GM12878 (cell line): ENCODE results near the gene DPP6. TPM values are rescaled to one million over a fixed set of nuclear protein-coding genes. Genes with fewer than 3 reads are reported as not detected.

Experiments used
- ATAC-seq: fragments of 200-7000 bp; cut with Tn5 transposase; 3 replicates; pipeline ENCODE4 v1.9.1; 2020; ENCODE audit warnings: mild to moderate bottlenecking, moderate library complexity
- BruUV-seq: library from RNA; stranded (reverse); fragments of 400-500 nt; replicated peaks from 2 replicates; lab custom pipeline; 2021; lab: Mats Ljungman, UMichigan
- CTCF ChIA-PET: fragments of 300-600 bp; sonication (Branson Sonifier 250); formaldehyde crosslinking; extraction: SDS; loops from one replicate; lab custom pipeline; 2021; ENCODE audit warnings: inconsistent platforms; lab: Yijun Ruan, JAX
- POLR2A ChIA-PET: fragments of 350-600 bp; formaldehyde crosslinking; extraction: SDS; loops from one replicate; lab custom pipeline; 2021; ENCODE audit warnings: inconsistent platforms; lab: Charles Lee
- RAD21 ChIA-PET: fragments of 300-600 bp; sonication (Branson Sonifier 250); formaldehyde crosslinking; loops from one replicate; lab custom pipeline; 2023; ENCODE audit warnings: antibody characterized with exemption; ENCODE audit not compliant: unreplicated experiment; lab: Charles Lee
- SMC1A ChIA-PET: fragments of 300-600 bp; sonication (Branson Sonifier 250); formaldehyde crosslinking; loops from one replicate; lab custom pipeline; 2023; ENCODE audit not compliant: unreplicated experiment, uncharacterized antibody; lab: Charles Lee
- DNase-seq: peaks from one replicate; pipeline ENCODE4 v3.0.0-alpha.2; 2011; ENCODE audit warnings: low read depth, low spot score
- FAIRE-seq: peaks from 3 replicates; lab custom pipeline; 2011; peaks lifted over from hg19 to GRCh38; lab: Jason Lieb, UNC
- H2AFZ ChIP-seq: 2 replicates; pipeline ENCODE4 v1.6.0; 2011; ENCODE audit warnings: low read depth, low read length, control low read depth; ENCODE audit not compliant: control insufficient read depth
- H3K27ac ChIP-seq: 2 replicates; pipeline ENCODE4 v1.5.1; 2011; ENCODE audit warnings: control low read depth; ENCODE audit not compliant: control insufficient read depth, insufficient read depth
- H3K27me3 ChIP-seq, 2 experiments: replicated peaks in 1 of 2; 2 replicates each; pipeline versions ENCODE4 v1.6.0 to v1.6.1; 2011; ENCODE audit warnings: low read length in 1 of 2; ENCODE audit not compliant: control insufficient read depth in 2 of 2, insufficient read depth in 2 of 2
- H3K36me3 ChIP-seq, 2 experiments: 2 replicates each; pipeline ENCODE4 v1.5.1; 2011; ENCODE audit warnings: low read length in 1 of 2; ENCODE audit not compliant: control insufficient read depth in 2 of 2, insufficient read depth in 2 of 2
- H3K4me1 ChIP-seq: 2 replicates; pipeline ENCODE4 v1.6.1; 2011; ENCODE audit warnings: mild to moderate bottlenecking, low read length, moderate library complexity, mixed read lengths; ENCODE audit not compliant: control insufficient read depth, insufficient read depth
- H3K4me2 ChIP-seq: 2 replicates; pipeline ENCODE4 v1.6.0; 2011; ENCODE audit warnings: control low read depth; ENCODE audit not compliant: control insufficient read depth, insufficient read depth
- H3K4me3 ChIP-seq: fragments of 200-600 bp; sonication (generic); 2 replicates; pipeline ENCODE4 v1.5.1; 2016
- H3K79me2 ChIP-seq: 2 replicates; pipeline ENCODE4 v1.6.0; 2011; ENCODE audit warnings: low read length; ENCODE audit not compliant: control insufficient read depth, insufficient read depth
- H3K9ac ChIP-seq: 2 replicates; pipeline ENCODE4 v1.8.0; 2011; ENCODE audit warnings: low read length, control low read depth, mixed read lengths; ENCODE audit not compliant: control insufficient read depth, insufficient read depth
- H3K9me3 ChIP-seq: replicated peaks from 3 replicates; pipeline ENCODE4 v1.5.1; 2011; ENCODE audit warnings: mild to moderate bottlenecking, low read length; ENCODE audit not compliant: control insufficient read depth, insufficient read depth
- H4K20me1 ChIP-seq: 2 replicates; pipeline ENCODE4 v1.6.0; 2011; ENCODE audit not compliant: control insufficient read depth, insufficient read depth
- BACH1 ChIP-seq: fragments of 450-650 bp; IDR thresholded peaks from 2 replicates; pipeline ENCODE4 v1.6.1; 2017; ENCODE audit warnings: mild to moderate bottlenecking, borderline replicate concordance
- CEBPB ChIP-seq, 2 experiments: fragments of 150-350 bp in 1 of 2; IDR thresholded peaks; 2 replicates each; pipeline ENCODE4 v1.6.1; 2012 to 2014; ENCODE audit warnings: low read depth in 2 of 2, low read length in 2 of 2, borderline replicate concordance in 1 of 2, inconsistent platforms in 1 of 2
- CREM ChIP-seq: IDR thresholded peaks from 2 replicates; pipeline ENCODE4 v1.6.1; 2014; ENCODE audit warnings: antibody characterized with exemption, low read depth
- EED ChIP-seq: sonication (generic); IDR thresholded peaks from 2 replicates; pipeline ENCODE4 v1.6.1; 2016; ENCODE audit warnings: antibody characterized with exemption, low read depth
- FOXK2 ChIP-seq: fragments of 450-650 bp; IDR thresholded peaks from 2 replicates; pipeline ENCODE4 v1.6.1; 2017; ENCODE audit warnings: mild to moderate bottlenecking, moderate library complexity
- IRF5 ChIP-seq: fragments of 450-650 bp; IDR thresholded peaks from 2 replicates; pipeline ENCODE4 v1.6.1; 2017; ENCODE audit warnings: borderline replicate concordance
- KAT2A ChIP-seq: conservative IDR thresholded peaks from 2 replicates; pipeline ENCODE4 v1.6.1; 2011; ENCODE audit warnings: low read depth, low read length; ENCODE audit not compliant: control insufficient read depth
- LARP7 ChIP-seq: fragments of 450-650 bp; IDR thresholded peaks from 2 replicates; pipeline ENCODE4 v1.6.1; 2017; ENCODE audit warnings: mild to moderate bottlenecking
- NKRF ChIP-seq: fragments of 450-650 bp; conservative IDR thresholded peaks from 2 replicates; pipeline ENCODE4 v1.6.1; 2017; ENCODE audit warnings: mild to moderate bottlenecking, moderate library complexity
- PAX5 ChIP-seq: IDR thresholded peaks from 2 replicates; pipeline ENCODE4 v1.6.1; 2011; ENCODE audit warnings: low read depth, low read length, borderline replicate concordance
- POU2F2 ChIP-seq: IDR thresholded peaks from 3 replicates; pipeline ENCODE4 v1.6.1; 2011; ENCODE audit warnings: low read depth, mild to moderate bottlenecking, low read length, borderline replicate concordance
- RAD51 ChIP-seq: fragments of 450-650 bp; IDR thresholded peaks from 2 replicates; pipeline ENCODE4 v1.6.1; 2016; ENCODE audit warnings: moderate library complexity, mild to moderate bottlenecking, inconsistent platforms
- SIN3A ChIP-seq: IDR thresholded peaks from 2 replicates; pipeline ENCODE4 v1.6.1; 2012; ENCODE audit warnings: low read depth, low read length, improper control_type of control experiment
- SMAD5 ChIP-seq: IDR thresholded peaks from 2 replicates; pipeline ENCODE4 v1.6.1; 2016; ENCODE audit warnings: antibody characterized with exemption, low read depth
- TCF12 ChIP-seq: IDR thresholded peaks from 2 replicates; pipeline ENCODE4 v1.6.1; 2011; ENCODE audit warnings: low read depth, mild to moderate bottlenecking, low read length
- ZNF24 ChIP-seq: fragments of 450-650 bp; IDR thresholded peaks from 2 replicates; pipeline ENCODE4 v1.6.1; 2017; ENCODE audit warnings: antibody characterized with exemption, mild to moderate bottlenecking
- WGBS: methylation state at CpG from one replicate; pipeline ENCODE4 v1.1.6; 2016; ENCODE audit warnings: low lambda C conversion rate; ENCODE audit not compliant: insufficient replicate concordance, insufficient coverage; ENCODE audit errors: missing lambda C conversion rate; 5-methylcytosine and 5-hydroxymethylcytosine counted together
- in situ Hi-C: fragments of 300-500 bp; cut with MboI; formaldehyde crosslinking; loops from 9 replicates; pipeline ENCODE4 v1.14.3; 2018; ENCODE audit warnings: mixed read lengths
- intact Hi-C: fragments of 100-400 bp; cut with micrococcal nuclease; formaldehyde crosslinking; loops from one replicate; pipeline ENCODE4 v1.14.2; 2022; ENCODE audit not compliant: unreplicated experiment
- polyA plus RNA-seq, 11 experiments: library from polyadenylated mRNA; depleted of rRNA in 4 of 11; unstranded in 6 of 11; stranded (reverse) in 5 of 11; fragments of >200 nt; fragmentation: Nextera tagmentation in 4 of 11; fragmentation: Illumina TruSeq in 1 of 11; extraction: Ambion mirVana in 4 of 11; extraction: Trizol in 1 of 11; gene quantifications; 1 replicate in 1 of 11; 2 replicates in 10 of 11; pipeline versions ENCODE4 v1.2.1 to v1.2.3, GENCODE V29; 2011 to 2016; ENCODE audit warnings: inconsistent platforms in 2 of 11, missing spikeins in 2 of 11, low read depth in 1 of 11
- total RNA-seq, 4 experiments: library from RNA; depleted of rRNA in 3 of 4; stranded (reverse); fragments of >200 nt in 3 of 4; fragmentation: Illumina TruSeq in 1 of 4; extraction: Trizol in 1 of 4; gene quantifications; 2 replicates each; pipeline versions ENCODE4 v1.2.1 to v1.2.3, GENCODE V29; 2013 to 2021
- TF ChIP-seq, protein P1 (sequence below): fragments of 450-650 bp; IDR thresholded peaks from 2 replicates; pipeline ENCODE4 v1.6.1; 2017; ENCODE audit warnings: low read depth, mild to moderate bottlenecking, moderate library complexity

Gene DPP6
- total and polyA plus RNA-seq, 10 of the 15 experiments (the other 5 are each of a cell fraction or from before 2014, with no cell fraction given): not detected

DNA sequence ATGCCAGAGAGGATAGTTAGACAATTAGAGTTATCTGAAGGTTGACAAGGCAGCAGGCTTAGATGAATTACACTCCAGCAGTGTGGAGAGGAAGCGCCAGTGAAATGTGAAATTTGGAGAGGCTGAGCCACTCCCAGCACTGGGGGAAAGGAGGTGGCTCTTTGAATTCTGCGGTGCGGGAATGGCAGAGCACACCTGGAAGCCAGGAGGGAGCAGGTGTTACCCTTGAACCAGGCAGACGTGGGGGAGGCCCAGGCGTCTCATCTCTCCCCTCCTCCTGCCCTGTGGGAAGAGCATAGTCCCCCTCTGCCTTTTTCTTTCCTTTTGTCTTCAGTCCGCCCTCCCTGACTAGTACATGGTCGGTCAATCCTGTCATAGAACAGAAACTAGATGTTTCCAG, 203.1 kb downstream of the DPP6 start:
- no peaks in the 10 kb centered on the region for H3K9me3 ChIP-seq
- H3K4me1 ChIP-seq: no peaks in the 10 kb centered on the region
- TF ChIP-seq RAD51 (no peak), CEBPB (IDR thresholded peaks at IDR 0.05; ENCODE audit: borderline replicate concordance in 1 of 2, low read depth in 2 of 2, low read length in 2 of 2) (no peak), CREM (no peak), SIN3A (no peak), KAT2A (no peak), PAX5 (no peak), NKRF (no peak), POU2F2 (no peak), SMAD5 (no peak), IRF5 (no peak), TCF12 (no peak), LARP7 (no peak), EED (no peak), BACH1 (no peak), ZNF24 (no peak), FOXK2 (no peak)
- TF ChIP-seq, protein P1, sequence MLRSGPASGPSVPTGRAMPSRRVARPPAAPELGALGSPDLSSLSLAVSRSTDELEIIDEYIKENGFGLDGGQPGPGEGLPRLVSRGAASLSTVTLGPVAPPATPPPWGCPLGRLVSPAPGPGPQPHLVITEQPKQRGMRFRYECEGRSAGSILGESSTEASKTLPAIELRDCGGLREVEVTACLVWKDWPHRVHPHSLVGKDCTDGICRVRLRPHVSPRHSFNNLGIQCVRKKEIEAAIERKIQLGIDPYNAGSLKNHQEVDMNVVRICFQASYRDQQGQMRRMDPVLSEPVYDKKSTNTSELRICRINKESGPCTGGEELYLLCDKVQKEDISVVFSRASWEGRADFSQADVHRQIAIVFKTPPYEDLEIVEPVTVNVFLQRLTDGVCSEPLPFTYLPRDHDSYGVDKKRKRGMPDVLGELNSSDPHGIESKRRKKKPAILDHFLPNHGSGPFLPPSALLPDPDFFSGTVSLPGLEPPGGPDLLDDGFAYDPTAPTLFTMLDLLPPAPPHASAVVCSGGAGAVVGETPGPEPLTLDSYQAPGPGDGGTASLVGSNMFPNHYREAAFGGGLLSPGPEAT: no peak
- no peaks in the 10 kb centered on the region for H3K36me3 ChIP-seq
- H3K4me3 ChIP-seq: no peak overlapping the region
- H4K20me1 ChIP-seq: no peaks in the 10 kb centered on the region
- 1% methylated on average over 7 of the region's 7 CpGs for WGBS
- H3K4me2 ChIP-seq: no peak overlapping the region
- H3K27ac ChIP-seq: no peak overlapping the region
- H3K27me3 ChIP-seq: no peaks in the 10 kb centered on the region
- in situ Hi-C loops (no loop called here), intact Hi-C loops (no loop called here)
- no peaks in the 10 kb centered on the region for H3K79me2 ChIP-seq
- BruUV-seq: no TSS peak
- FAIRE-seq (no peak), DNase-seq (no peak), ATAC-seq (no peak)
- no peak overlapping the region for H3K9ac ChIP-seq
- no peak overlapping the region for H2AFZ ChIP-seq
- CTCF ChIA-PET: no interaction called here
- POLR2A ChIA-PET: no interaction called here
- RAD21 ChIA-PET: no interaction called here
- SMC1A ChIA-PET: no interaction called here
